GM12878 (cell line): ENCODE results near the gene HOXC5. TPM values are rescaled to one million over a fixed set of nuclear protein-coding genes. Genes with fewer than 3 reads are reported as not detected.

Source experiments
- ATAC-seq: fragments of 200-7000 bp; cut with Tn5 transposase; 3 replicates; pipeline ENCODE4 v1.9.1; 2020; ENCODE audit warnings: mild to moderate bottlenecking, moderate library complexity
- BruUV-seq: library from RNA; stranded (reverse); fragments of 400-500 nt; replicated peaks from 2 replicates; lab custom pipeline; 2021; lab: Mats Ljungman, UMichigan
- CTCF ChIA-PET: fragments of 300-600 bp; sonication (Branson Sonifier 250); formaldehyde crosslinking; extraction: SDS; loops from one replicate; lab custom pipeline; 2021; ENCODE audit warnings: inconsistent platforms; lab: Yijun Ruan, JAX
- POLR2A ChIA-PET: fragments of 350-600 bp; formaldehyde crosslinking; extraction: SDS; loops from one replicate; lab custom pipeline; 2021; ENCODE audit warnings: inconsistent platforms; lab: Charles Lee
- RAD21 ChIA-PET: fragments of 300-600 bp; sonication (Branson Sonifier 250); formaldehyde crosslinking; loops from one replicate; lab custom pipeline; 2023; ENCODE audit warnings: antibody characterized with exemption; ENCODE audit not compliant: unreplicated experiment; lab: Charles Lee
- SMC1A ChIA-PET: fragments of 300-600 bp; sonication (Branson Sonifier 250); formaldehyde crosslinking; loops from one replicate; lab custom pipeline; 2023; ENCODE audit not compliant: unreplicated experiment, uncharacterized antibody; lab: Charles Lee
- DNase-seq: peaks from one replicate; pipeline ENCODE4 v3.0.0-alpha.2; 2011; ENCODE audit warnings: low read depth, low spot score
- FAIRE-seq: peaks from 3 replicates; lab custom pipeline; 2011; peaks lifted over from hg19 to GRCh38; lab: Jason Lieb, UNC
- H2AFZ ChIP-seq: 2 replicates; pipeline ENCODE4 v1.6.0; 2011; ENCODE audit warnings: low read depth, low read length, control low read depth; ENCODE audit not compliant: control insufficient read depth
- H3K27ac ChIP-seq: 2 replicates; pipeline ENCODE4 v1.5.1; 2011; ENCODE audit warnings: control low read depth; ENCODE audit not compliant: control insufficient read depth, insufficient read depth
- H3K27me3 ChIP-seq, 2 experiments: replicated peaks in 1 of 2; 2 replicates each; pipeline versions ENCODE4 v1.6.0 to v1.6.1; 2011; ENCODE audit warnings: low read length in 1 of 2; ENCODE audit not compliant: control insufficient read depth in 2 of 2, insufficient read depth in 2 of 2
- H3K36me3 ChIP-seq, 2 experiments: 2 replicates each; pipeline ENCODE4 v1.5.1; 2011; ENCODE audit warnings: low read length in 1 of 2; ENCODE audit not compliant: control insufficient read depth in 2 of 2, insufficient read depth in 2 of 2
- H3K4me1 ChIP-seq: 2 replicates; pipeline ENCODE4 v1.6.1; 2011; ENCODE audit warnings: mild to moderate bottlenecking, low read length, moderate library complexity, mixed read lengths; ENCODE audit not compliant: control insufficient read depth, insufficient read depth
- H3K4me2 ChIP-seq: 2 replicates; pipeline ENCODE4 v1.6.0; 2011; ENCODE audit warnings: control low read depth; ENCODE audit not compliant: control insufficient read depth, insufficient read depth
- H3K4me3 ChIP-seq: fragments of 200-600 bp; sonication (generic); 2 replicates; pipeline ENCODE4 v1.5.1; 2016
- H3K79me2 ChIP-seq: 2 replicates; pipeline ENCODE4 v1.6.0; 2011; ENCODE audit warnings: low read length; ENCODE audit not compliant: control insufficient read depth, insufficient read depth
- H3K9ac ChIP-seq: 2 replicates; pipeline ENCODE4 v1.8.0; 2011; ENCODE audit warnings: low read length, control low read depth, mixed read lengths; ENCODE audit not compliant: control insufficient read depth, insufficient read depth
- H3K9me3 ChIP-seq: replicated peaks from 3 replicates; pipeline ENCODE4 v1.5.1; 2011; ENCODE audit warnings: mild to moderate bottlenecking, low read length; ENCODE audit not compliant: control insufficient read depth, insufficient read depth
- H4K20me1 ChIP-seq: 2 replicates; pipeline ENCODE4 v1.6.0; 2011; ENCODE audit not compliant: control insufficient read depth, insufficient read depth
- RBBP5 ChIP-seq: fragments of 200-600 bp; sonication (generic); conservative IDR thresholded peaks from 2 replicates; pipeline ENCODE4 v1.6.1; 2016
- ZBTB33 ChIP-seq: fragments of 450-650 bp; IDR thresholded peaks from 2 replicates; pipeline ENCODE4 v1.6.1; 2017; ENCODE audit warnings: mild to moderate bottlenecking
- ZNF384 ChIP-seq: IDR thresholded peaks from 2 replicates; pipeline ENCODE4 v1.6.1; 2012; ENCODE audit warnings: low read depth, mild to moderate bottlenecking, low read length, improper control_type of control experiment, borderline replicate concordance
- WGBS: methylation state at CpG from one replicate; pipeline ENCODE4 v1.1.6; 2016; ENCODE audit warnings: low lambda C conversion rate; ENCODE audit not compliant: insufficient replicate concordance, insufficient coverage; ENCODE audit errors: missing lambda C conversion rate; 5-methylcytosine and 5-hydroxymethylcytosine counted together
- in situ Hi-C: fragments of 300-500 bp; cut with MboI; formaldehyde crosslinking; loops from 9 replicates; pipeline ENCODE4 v1.14.3; 2018; ENCODE audit warnings: mixed read lengths
- intact Hi-C: fragments of 100-400 bp; cut with micrococcal nuclease; formaldehyde crosslinking; loops from one replicate; pipeline ENCODE4 v1.14.2; 2022; ENCODE audit not compliant: unreplicated experiment
- polyA plus RNA-seq, 11 experiments: library from polyadenylated mRNA; depleted of rRNA in 4 of 11; unstranded in 6 of 11; stranded (reverse) in 5 of 11; fragments of >200 nt; fragmentation: Nextera tagmentation in 4 of 11; fragmentation: Illumina TruSeq in 1 of 11; extraction: Ambion mirVana in 4 of 11; extraction: Trizol in 1 of 11; gene quantifications; 1 replicate in 1 of 11; 2 replicates in 10 of 11; pipeline versions ENCODE4 v1.2.1 to v1.2.3, GENCODE V29; 2011 to 2016; ENCODE audit warnings: inconsistent platforms in 2 of 11, missing spikeins in 2 of 11, low read depth in 1 of 11
- total RNA-seq, 4 experiments: library from RNA; depleted of rRNA in 3 of 4; stranded (reverse); fragments of >200 nt in 3 of 4; fragmentation: Illumina TruSeq in 1 of 4; extraction: Trizol in 1 of 4; gene quantifications; 2 replicates each; pipeline versions ENCODE4 v1.2.1 to v1.2.3, GENCODE V29; 2013 to 2021

The HOXC5 gene
- total and polyA plus RNA-seq, 10 of the 15 experiments (the other 5 are each of a cell fraction or from before 2014, with no cell fraction given) = 0.11 TPM; not detected in 9

GRCh38 chr12:54037360-54038283 lies 4.8 kb downstream of the HOXC5 start:
- RAD21 ChIA-PET = interaction anchor here (0.8 to 12.6 kb wide), 4 partner anchors 16 to 153 kb away, joined by 3 to 222 read pairs (median 12); partner anchors contain the start of genes HOXC4 and SMUG1
- Histone ChIP-seq H3K4me1 (peaks cover 9% of the 10 kb centered on the region; the same call in 1 of the 2 replicates), H2AFZ (no peak overlapping the region), H3K4me2 (no peak overlapping the region), H3K9me3 (no peaks in the 10 kb centered on the region; the same call in 2 of the 3 replicates), H4K20me1 (no peaks in the 10 kb centered on the region), H3K27ac (no peak overlapping the region), H3K79me2 (no peaks in the 10 kb centered on the region), H3K27me3 (peaks cover 1 to 21% of the 10 kb centered on the region in 2 experiments), H3K36me3 (no peaks in the 10 kb centered on the region), H3K9ac (no peak overlapping the region), H3K4me3 (no peak overlapping the region)
- FAIRE-seq (no peak), ATAC-seq (no peak), DNase-seq (no peak)
- no peak for TF ChIP-seq ZNF384
- TF ChIP-seq RBBP5 = no peak
- TF ChIP-seq ZBTB33 = no peak
- WGBS = 43% methylated on average over 14 of the region's 14 CpGs
- intact Hi-C loops (no loop called here), in situ Hi-C loops (no loop called here)
- BruUV-seq = no TSS peak
- CTCF ChIA-PET = interaction anchor here (0.5 to 7.9 kb wide), 6 partner anchors 17 to 179 kb away, joined by 3 to 86 read pairs (median 4); partner anchors contain the start of gene HOXC4
- SMC1A ChIA-PET = interaction anchor here (1.0 kb wide), 2 partner anchors 15 to 164 kb away, joined by 4 read pairs; partner anchors contain the start of gene HOXC4
- POLR2A ChIA-PET = interaction anchor here (1.2 to 1.5 kb wide), 2 partner anchors 14 to 16 kb away, joined by 4 to 5 read pairs; partner anchors contain the start of gene HOXC4
